ENCODE measurements around the gene CTTNBP2.

Gene CTTNBP2

GRCh38 chr7:117750612-117751563, 122.4 kb downstream of the CTTNBP2 start:
- no peak for TF ChIP-seq GATA2 (IDR thresholded peaks at IDR 0.05; ENCODE audit: low read depth, low read length)
- no peak for TF ChIP-seq GATA3 (IDR thresholded peaks at IDR 0.05; ENCODE audit: low read depth, low read length)

- TF ChIP-seq GATA3 (IDR thresholded peaks at IDR 0.05; ENCODE audit: low read depth, low read length) = no peak
Observed at GRCh38 chr7:117741962-117742361, 131.3 kb downstream of the CTTNBP2 start.

- no peak for TF ChIP-seq GATA2 (IDR thresholded peaks at IDR 0.05; ENCODE audit: low read depth, low read length)
Observed at GRCh38 chr7:117739085-117739484, 134.2 kb downstream of the CTTNBP2 start.

- no peak for TF ChIP-seq GATA2 (IDR thresholded peaks at IDR 0.05; ENCODE audit: low read depth, low read length)
- TF ChIP-seq GATA3 (IDR thresholded peaks at IDR 0.05; ENCODE audit: low read depth, low read length) = no peak
Observed at GRCh38 chr7:117737926-117738325, 135.3 kb downstream of the CTTNBP2 start.

GRCh38 chr7:117731455-117731854, 141.8 kb downstream of the CTTNBP2 start:
- TF ChIP-seq GATA2 (IDR thresholded peaks at IDR 0.05; ENCODE audit: low read depth, low read length) (no peak), GATA3 (IDR thresholded peaks at IDR 0.05; ENCODE audit: low read depth, low read length) (no peak)

GRCh38 chr7:117730390-117730789, 142.9 kb downstream of the CTTNBP2 start:
- TF ChIP-seq GATA2 (IDR thresholded peaks at IDR 0.05; ENCODE audit: low read depth, low read length) (no peak), GATA3 (IDR thresholded peaks at IDR 0.05; ENCODE audit: low read depth, low read length) (no peak)

- TF ChIP-seq GATA2 (IDR thresholded peaks at IDR 0.05; ENCODE audit: low read depth, low read length) = no peak
- TF ChIP-seq GATA3 (IDR thresholded peaks at IDR 0.05; ENCODE audit: low read depth, low read length) = no peak
Observed at GRCh38 chr7:117728890-117729624, 144.2 kb downstream of the CTTNBP2 start.

- TF ChIP-seq GATA2 (IDR thresholded peaks at IDR 0.05; ENCODE audit: low read depth, low read length) (no peak), GATA3 (IDR thresholded peaks at IDR 0.05; ENCODE audit: low read depth, low read length) (no peak)
Observed at GRCh38 chr7:117724898-117725297, 148.3 kb downstream of the CTTNBP2 start.

GRCh38 chr7:117719377-117719776, 153.9 kb downstream of the CTTNBP2 start:
- TF ChIP-seq GATA3 (IDR thresholded peaks at IDR 0.05; ENCODE audit: low read depth, low read length) (no peak), GATA2 (IDR thresholded peaks at IDR 0.05; ENCODE audit: low read depth, low read length) (no peak)

GRCh38 chr7:117718116-117718835, 155.0 kb downstream of the CTTNBP2 start:
- no peak for TF ChIP-seq GATA3 (IDR thresholded peaks at IDR 0.05; ENCODE audit: low read depth, low read length)
- no peak for TF ChIP-seq GATA2 (IDR thresholded peaks at IDR 0.05; ENCODE audit: low read depth, low read length)

GRCh38 chr7:117717357-117717756, 155.9 kb downstream of the CTTNBP2 start:
- no peak for TF ChIP-seq GATA2 (IDR thresholded peaks at IDR 0.05; ENCODE audit: low read depth, low read length)

- TF ChIP-seq GATA3 (IDR thresholded peaks at IDR 0.05; ENCODE audit: low read depth, low read length) = no peak
- no peak for TF ChIP-seq GATA2 (IDR thresholded peaks at IDR 0.05; ENCODE audit: low read depth, low read length)
Observed at GRCh38 chr7:117716707-117717299, 156.4 kb downstream of the CTTNBP2 start.

- TF ChIP-seq GATA2 (IDR thresholded peaks at IDR 0.05; ENCODE audit: low read depth, low read length) = no peak
- no peak for TF ChIP-seq GATA3 (IDR thresholded peaks at IDR 0.05; ENCODE audit: low read depth, low read length)
Observed at GRCh38 chr7:117715784-117716445, 157.3 kb downstream of the CTTNBP2 start.

Data from SH-SY5Y (cell line).